Lung (tissue), 16 donors: ENCODE measurements around the gene GRK2. TPM values are rescaled to one million over a fixed set of nuclear protein-coding genes. Genes with fewer than 3 reads are reported as not detected.
A peak's percentile ranks its signal among the peaks of the same experiment; 100 is the strongest.

ENCODE experiments used
- ATAC-seq: fragments of 200-7000 bp; cut with Tn5 transposase; one replicate; pipeline ENCODE4 v1.9.1; 2020; ENCODE audit warnings: moderate number of reproducible peaks; ENCODE audit not compliant: insufficient read depth, low FRiP score
- DNase-seq, 3 donors: peaks; one replicate each; pipeline ENCODE4 v3.0.0-alpha.2; 2013 to 2017
- H3K27ac ChIP-seq, 2 donors: one replicate each; pipeline ENCODE4 v1.5.1; 2013; ENCODE audit warnings: mild to moderate bottlenecking in 2 of 2, moderate library complexity in 2 of 2, control low read depth in 1 of 2, inconsistent platforms in 1 of 2, low read depth in 1 of 2, low read length in 1 of 2
- H3K27me3 ChIP-seq, 3 donors: one replicate each; pipeline ENCODE4 v1.5.1; 2013; ENCODE audit warnings: low read length in 2 of 3; ENCODE audit not compliant: control insufficient read depth in 3 of 3, insufficient read depth in 3 of 3
- H3K36me3 ChIP-seq, 4 donors: one replicate each; pipeline ENCODE4 v1.5.1; 2013; ENCODE audit warnings: low read length in 4 of 4, mild to moderate bottlenecking in 1 of 4, moderate library complexity in 1 of 4; ENCODE audit not compliant: control insufficient read depth in 4 of 4, insufficient read depth in 4 of 4
- H3K4me1 ChIP-seq, 5 donors: one replicate each; pipeline ENCODE4 v1.5.1; 2013; ENCODE audit warnings: low read length in 5 of 5, mild to moderate bottlenecking in 2 of 5, moderate library complexity in 1 of 5; ENCODE audit not compliant: control insufficient read depth in 5 of 5, insufficient read depth in 5 of 5
- H3K4me3 ChIP-seq: one replicate; pipeline ENCODE4 v1.5.1; 2013; ENCODE audit warnings: mild to moderate bottlenecking, control low read depth, moderate library complexity
- H3K9ac ChIP-seq, 2 donors: one replicate each; pipeline ENCODE4 v1.5.1; 2013; ENCODE audit warnings: low read length in 2 of 2, control low read depth in 1 of 2; ENCODE audit not compliant: insufficient read depth in 1 of 2
- H3K9me3 ChIP-seq, 4 donors: one replicate each; pipeline ENCODE4 v1.5.1; 2013; ENCODE audit warnings: low read length in 3 of 4, mild to moderate bottlenecking in 1 of 4, moderate library complexity in 1 of 4; ENCODE audit not compliant: control insufficient read depth in 4 of 4, insufficient read depth in 3 of 4
- CTCF ChIP-seq: IDR thresholded peaks from 2 replicates; pipeline ENCODE4 v1.5.1; 2012; ENCODE audit warnings: mild to moderate bottlenecking; ENCODE audit errors: control extremely low read depth, extremely low read depth
- WGBS, 2 donors: extraction: QIAGEN DNeasy Blood & Tissue Kit; methylation state at CpG; one replicate each; pipeline ENCODE4 v1.1.7; 2013; 5-methylcytosine and 5-hydroxymethylcytosine counted together
- long read RNA-seq, 5 donors: transcript quantifications; one replicate each; lab custom pipeline, GENCODE V29; 2026
- polyA plus RNA-seq, 2 donors: library from polyadenylated mRNA; stranded (reverse); fragments of 200-250 nt; gene quantifications; one replicate each; pipeline ENCODE4 v1.2.1, GENCODE V29; 2013
- total RNA-seq, 2 donors: library from RNA; depleted of rRNA in 1 of 2; stranded (reverse); fragments of >200 nt in 1 of 2; gene quantifications; one replicate each; pipeline ENCODE4 v1.2.1, GENCODE V29; 2014 to 2021
- donor health status: control.
- donor health status: control.
- donor health status: Bipolar disorder and iron deficiency.
- donor health status: healthy.
- donor health status: DM: yes; HTN: yes; CAD: no.

Gene GRK2
- total RNA-seq: 10 to 100 TPM; 37.1 to 99.8 TPM
- polyA plus RNA-seq: 100 to 1,000 TPM in 1 of 2 donors, 10 to 100 TPM in 1; 95.2 to 130 TPM
- long read RNA-seq, donor 1, transcript GRK2-201 (21 exons, 3,466 nt): major isoform, 12 of 20 reads
- long read RNA-seq, donor 1, partial matches to known transcripts: 8 of 20 reads
- long read RNA-seq, donor 1, other reads (novel, unspliced or antisense): 0 of 20 reads
- long read RNA-seq, donor 2, partial matches to known transcripts: 0 of 5 reads
- long read RNA-seq, donor 2, other reads (novel, unspliced or antisense): 0 of 5 reads
- long read RNA-seq, donor 3, partial matches to known transcripts: 12 of 15 reads
- long read RNA-seq, donor 3, other reads (novel, unspliced or antisense): 0 of 15 reads
- long read RNA-seq, donor 4: 0 reads
- long read RNA-seq, donor 5, transcript GRK2-201 (21 exons, 3,466 nt): major isoform, 5 of 11 reads
- long read RNA-seq, donor 5, partial matches to known transcripts: 6 of 11 reads
- long read RNA-seq, donor 5, other reads (novel, unspliced or antisense): 0 of 11 reads

- Histone ChIP-seq H3K36me3 (peaks cover 0 to 7% (median 2%) of the 10 kb centered on the region in 4 donors), H3K9ac (peak within 1 kb of the TSS in 1 of 2 donors; percentile 30), H3K27ac (peak within 1 kb of the TSS; percentile 76 to 83), H3K9me3 (no peaks in the 10 kb centered on the region), H3K27me3 (no peaks in the 10 kb centered on the region), H3K4me1 (peaks cover 9 to 55% (median 36%) of the 10 kb centered on the region in 5 donors), H3K4me3 (peak within 1 kb of the TSS; percentile 78)
- ATAC-seq: no peak
- TF ChIP-seq CTCF: no peak
- DNase-seq: peak in 2 of 3 donors; percentile 42 to 47
- WGBS, 2 donors: 0 to 1% methylated on average over 61 to 103 of the region's 103 CpGs
Observed at GRCh38 chr11:67266449-67267187, at the start of gene GRK2. Gene GRK2, plus strand, starts transcription at chr11:67266473. Its CDS starts 227 bp downstream, at chr11:67266700.

GRCh38 chr11:67227726-67228125 lies 38.5 kb upstream of the GRK2 start:
- Histone ChIP-seq H3K27ac (no peak overlapping the region), H3K4me1 (no peaks in the 10 kb centered on the region), H3K4me3 (no peak overlapping the region), H3K27me3 (no peaks in the 10 kb centered on the region), H3K9me3 (no peaks in the 10 kb centered on the region), H3K36me3 (peaks cover 16 to 38% (median 30%) of the 10 kb centered on the region in 4 donors), H3K9ac (no peak overlapping the region)
- DNase-seq (no peak), ATAC-seq (no peak)
- WGBS, 2 donors: 89% methylated on average over 8 of the region's 8 CpGs
- no peak for TF ChIP-seq CTCF

- no peak for TF ChIP-seq CTCF
- Histone ChIP-seq H3K9ac (no peak overlapping the region), H3K27ac (no peak overlapping the region), H3K36me3 (peaks cover 11 to 29% (median 25%) of the 10 kb centered on the region in 4 donors), H3K4me3 (no peak overlapping the region), H3K4me1 (no peaks in the 10 kb centered on the region), H3K27me3 (no peaks in the 10 kb centered on the region), H3K9me3 (no peaks in the 10 kb centered on the region)
- 96 to 99% methylated on average over 3 of the region's 3 CpGs for WGBS, 2 donors
- ATAC-seq (no peak), DNase-seq (no peak)
Observed at GRCh38 chr11:67230406-67230805, 35.9 kb upstream of the GRK2 start.
